OCI-LY1 (cell line): ENCODE data around the gene DYNC1I1.

Experiments
- H2AFZ ChIP-seq: fragments of 200-600 bp; sonication (generic), shearing (Covaris generic); 2 replicates; pipeline ENCODE4 v1.6.0; 2014; ENCODE audit warnings: antibody characterized with exemption, mild to moderate bottlenecking, low read length
- H3F3A ChIP-seq: fragments of 200-600 bp; sonication (generic), shearing (Covaris generic); 2 replicates; pipeline ENCODE4 v1.6.0; 2014; ENCODE audit warnings: mild to moderate bottlenecking, antibody characterized with exemption, low read length, moderate library complexity; ENCODE audit not compliant: insufficient read depth
- H3K27ac ChIP-seq: fragments of 200-600 bp; sonication (generic); 2 replicates; pipeline ENCODE4 v1.5.1; 2014; ENCODE audit warnings: low read length, mixed run types, mild to moderate bottlenecking, low read depth; ENCODE audit not compliant: poor library complexity, severe bottlenecking
- H3K27me3 ChIP-seq: fragments of 200-600 bp; sonication (generic); 2 replicates; pipeline ENCODE4 v1.6.0; 2014; ENCODE audit warnings: antibody characterized with exemption, mild to moderate bottlenecking, low read length, moderate library complexity; ENCODE audit not compliant: insufficient read depth
- H3K36me3 ChIP-seq: fragments of 200-600 bp; sonication (generic); 2 replicates; pipeline ENCODE4 v1.6.1; 2014; ENCODE audit warnings: mild to moderate bottlenecking, antibody characterized with exemption, low read length, moderate library complexity, mixed read lengths; ENCODE audit not compliant: insufficient read depth
- H3K4me1 ChIP-seq: fragments of 200-600 bp; sonication (generic); 2 replicates; pipeline ENCODE4 v1.5.1; 2014; ENCODE audit warnings: mild to moderate bottlenecking, low read length, moderate library complexity; ENCODE audit not compliant: insufficient read depth, severe bottlenecking
- H3K4me2 ChIP-seq: fragments of 200-600 bp; sonication (generic), shearing (Covaris generic); 2 replicates; pipeline ENCODE4 v1.6.1; 2014; ENCODE audit warnings: low read length
- H3K4me3 ChIP-seq: fragments of 200-600 bp; sonication (generic); 2 replicates; pipeline ENCODE4 v1.5.1; 2014; ENCODE audit warnings: low read length, low read depth, mild to moderate bottlenecking, mixed read lengths; ENCODE audit not compliant: poor library complexity, severe bottlenecking
- H3K79me2 ChIP-seq: fragments of 200-600 bp; shearing (Covaris generic); 2 replicates; pipeline ENCODE4 v1.6.1; 2016; ENCODE audit warnings: mixed run types, low read length, mixed read lengths; ENCODE audit not compliant: insufficient read depth
- H3K9ac ChIP-seq: fragments of 200-600 bp; sonication (generic), shearing (Covaris generic); 2 replicates; pipeline ENCODE4 v1.6.1; 2014; ENCODE audit warnings: mild to moderate bottlenecking, low read length, mixed read lengths
- H3K9me2 ChIP-seq: fragments of 200-600 bp; sonication (generic), shearing (Covaris generic); 2 replicates; pipeline ENCODE4 v1.6.1; 2014; ENCODE audit warnings: low read depth, mild to moderate bottlenecking, low read length, mixed read lengths
- H3K9me3 ChIP-seq: fragments of 200-600 bp; shearing (Covaris generic); 2 replicates; pipeline ENCODE4 v1.6.1; 2014; ENCODE audit warnings: low read length, mixed read lengths
- H4K20me1 ChIP-seq: fragments of 200-600 bp; sonication (generic), shearing (Covaris generic); 2 replicates; pipeline ENCODE4 v1.6.0; 2016; ENCODE audit warnings: mild to moderate bottlenecking, low read length; ENCODE audit not compliant: insufficient read depth
- EZH2 ChIP-seq: fragments of 200-600 bp; sonication (generic), shearing (Covaris generic); IDR thresholded peaks from 2 replicates; pipeline ENCODE4 v1.8.0; 2017; ENCODE audit warnings: borderline replicate concordance, mixed run types, mild to moderate bottlenecking, antibody characterized with exemption, low read length, moderate library complexity, mixed read lengths
- TF ChIP-seq, protein P1 (sequence below): fragments of 200-600 bp; sonication (generic), shearing (Covaris generic); IDR thresholded peaks from 2 replicates; pipeline ENCODE4 v1.5.1; 2017; ENCODE audit warnings: mild to moderate bottlenecking, antibody characterized with exemption, low read length, moderate library complexity, mixed read lengths

DYNC1I1 gene

DNA sequence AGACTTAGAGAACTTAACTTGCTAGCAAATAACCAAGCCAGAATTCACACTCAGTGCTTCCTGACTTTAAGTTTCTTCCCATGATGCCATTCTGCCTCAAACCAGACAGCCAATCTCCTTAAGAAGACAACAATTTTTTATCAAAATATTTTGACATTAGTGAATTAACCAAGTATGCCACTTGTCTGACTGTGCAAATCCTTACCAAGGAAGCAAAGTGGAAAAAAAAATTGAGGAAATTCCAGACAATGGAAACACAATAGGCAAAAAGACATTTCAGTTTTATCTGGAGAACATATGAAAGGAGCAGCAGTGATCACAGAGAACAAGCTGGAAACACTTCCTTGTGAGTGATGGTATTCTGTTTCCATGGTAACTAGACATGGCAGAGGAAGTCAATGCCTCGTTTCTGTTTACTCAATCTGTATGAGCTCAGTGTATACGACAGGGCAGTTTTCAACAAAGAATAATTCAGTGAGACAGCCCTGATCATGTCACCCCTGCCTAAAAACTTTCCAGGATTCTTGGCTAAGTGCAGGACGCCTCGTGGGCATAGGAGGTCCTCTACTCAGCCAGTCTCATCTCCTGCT is 114.2 kb downstream of the DYNC1I1 start:
- Histone ChIP-seq H3K9me3 (no peaks in the 10 kb centered on the region), H3K9me2 (no peaks in the 10 kb centered on the region), H3F3A (no peaks in the 10 kb centered on the region), H3K27ac (peak overlapping the region; percentile 61), H3K4me1 (peaks cover 40% of the 10 kb centered on the region), H3K4me2 (peak overlapping the region; percentile 14; the same call in 1 of the 2 replicates), H3K4me3 (no peak overlapping the region), H3K79me2 (no peaks in the 10 kb centered on the region), H4K20me1 (no peaks in the 10 kb centered on the region), H3K27me3 (no peaks in the 10 kb centered on the region), H3K9ac (peak overlapping the region; percentile 4; the same call in 1 of the 2 replicates), H2AFZ (no peak overlapping the region), H3K36me3 (no peaks in the 10 kb centered on the region)
- no peak for TF ChIP-seq EZH2
- TF ChIP-seq, protein P1, sequence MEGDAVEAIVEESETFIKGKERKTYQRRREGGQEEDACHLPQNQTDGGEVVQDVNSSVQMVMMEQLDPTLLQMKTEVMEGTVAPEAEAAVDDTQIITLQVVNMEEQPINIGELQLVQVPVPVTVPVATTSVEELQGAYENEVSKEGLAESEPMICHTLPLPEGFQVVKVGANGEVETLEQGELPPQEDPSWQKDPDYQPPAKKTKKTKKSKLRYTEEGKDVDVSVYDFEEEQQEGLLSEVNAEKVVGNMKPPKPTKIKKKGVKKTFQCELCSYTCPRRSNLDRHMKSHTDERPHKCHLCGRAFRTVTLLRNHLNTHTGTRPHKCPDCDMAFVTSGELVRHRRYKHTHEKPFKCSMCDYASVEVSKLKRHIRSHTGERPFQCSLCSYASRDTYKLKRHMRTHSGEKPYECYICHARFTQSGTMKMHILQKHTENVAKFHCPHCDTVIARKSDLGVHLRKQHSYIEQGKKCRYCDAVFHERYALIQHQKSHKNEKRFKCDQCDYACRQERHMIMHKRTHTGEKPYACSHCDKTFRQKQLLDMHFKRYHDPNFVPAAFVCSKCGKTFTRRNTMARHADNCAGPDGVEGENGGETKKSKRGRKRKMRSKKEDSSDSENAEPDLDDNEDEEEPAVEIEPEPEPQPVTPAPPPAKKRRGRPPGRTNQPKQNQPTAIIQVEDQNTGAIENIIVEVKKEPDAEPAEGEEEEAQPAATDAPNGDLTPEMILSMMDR: no peak

DNA sequence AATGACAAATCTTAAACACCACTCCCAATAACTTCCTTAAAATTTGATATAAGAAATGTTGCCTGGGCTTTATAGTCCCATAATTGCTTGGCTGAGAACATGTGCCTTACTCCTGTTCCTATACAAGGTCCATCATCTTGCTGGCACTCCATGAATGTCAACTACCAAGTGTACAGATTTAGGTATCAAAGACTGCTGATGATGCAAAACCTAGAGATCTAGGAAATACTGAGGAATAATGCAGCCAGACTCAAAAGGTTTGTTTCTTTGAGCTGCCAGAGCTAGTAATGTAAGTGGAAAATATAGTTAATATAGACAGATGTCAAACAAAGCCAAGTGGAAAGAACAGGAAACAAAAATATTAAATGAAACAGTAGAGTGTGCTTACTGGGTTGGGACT is 121.1 kb downstream of the DYNC1I1 start:
- no peaks in the 10 kb centered on the region for H3K36me3 ChIP-seq
- H3K79me2 ChIP-seq: no peaks in the 10 kb centered on the region
- H2AFZ ChIP-seq: no peak overlapping the region
- H3K9me3 ChIP-seq: no peaks in the 10 kb centered on the region
- no peak overlapping the region for H3K9ac ChIP-seq
- H4K20me1 ChIP-seq: no peaks in the 10 kb centered on the region
- H3F3A ChIP-seq: no peaks in the 10 kb centered on the region
- H3K4me3 ChIP-seq: no peak overlapping the region
- no peak overlapping the region for H3K4me2 ChIP-seq
- H3K9me2 ChIP-seq: no peaks in the 10 kb centered on the region
- TF ChIP-seq, protein P1: no peak
- no peak for TF ChIP-seq EZH2
- no peaks in the 10 kb centered on the region for H3K27me3 ChIP-seq
- peaks cover 57% of the 10 kb centered on the region for H3K4me1 ChIP-seq
- H3K27ac ChIP-seq: peak overlapping the region; percentile 99

GRCh38 chr7:95897557-95898251 is 125.3 kb downstream of the DYNC1I1 start:
- TF ChIP-seq EZH2: no peak
- TF ChIP-seq, protein P1: no peak
- peak overlapping the region; percentile 10; the same call in 1 of the 2 replicates for H3K4me2 ChIP-seq
- H3K9me2 ChIP-seq: no peaks in the 10 kb centered on the region
- peak overlapping the region; percentile 99 for H3K27ac ChIP-seq
- H3K4me1 ChIP-seq: peaks cover 94% of the 10 kb centered on the region
- no peaks in the 10 kb centered on the region for H3K36me3 ChIP-seq
- no peaks in the 10 kb centered on the region for H4K20me1 ChIP-seq
- no peaks in the 10 kb centered on the region for H3K27me3 ChIP-seq
- H3K79me2 ChIP-seq: no peaks in the 10 kb centered on the region
- H3K9me3 ChIP-seq: no peaks in the 10 kb centered on the region
- H3F3A ChIP-seq: no peaks in the 10 kb centered on the region
- no peak overlapping the region for H2AFZ ChIP-seq
- H3K9ac ChIP-seq: peak overlapping the region; percentile 60
- no peak overlapping the region for H3K4me3 ChIP-seq
